ENCODE measurements around the gene NTN1.

DNA sequence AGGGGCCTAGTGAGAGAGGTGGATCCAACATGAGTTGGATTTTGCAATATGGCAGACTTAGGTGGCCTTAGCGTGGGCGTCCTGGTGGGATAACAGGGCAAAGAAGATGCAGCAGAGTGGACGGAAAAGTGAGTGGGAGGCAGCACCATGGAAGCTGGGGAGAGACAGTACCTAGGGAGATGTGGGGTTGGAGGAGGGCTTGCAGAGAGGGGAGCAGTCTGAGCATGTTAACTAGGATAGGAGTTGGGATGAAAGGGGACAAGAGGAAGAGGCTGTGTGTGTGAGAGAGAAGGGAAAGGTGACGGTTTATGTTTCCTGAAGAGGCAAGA lies 120.1 kb downstream of the NTN1 start:
- TF ChIP-seq POLR2A (IDR thresholded peaks at IDR 0.05) (no peak), EP300 (IDR thresholded peaks at IDR 0.05; ENCODE audit: low read depth) (no peak)
- TF ChIP-seq, protein P1, sequence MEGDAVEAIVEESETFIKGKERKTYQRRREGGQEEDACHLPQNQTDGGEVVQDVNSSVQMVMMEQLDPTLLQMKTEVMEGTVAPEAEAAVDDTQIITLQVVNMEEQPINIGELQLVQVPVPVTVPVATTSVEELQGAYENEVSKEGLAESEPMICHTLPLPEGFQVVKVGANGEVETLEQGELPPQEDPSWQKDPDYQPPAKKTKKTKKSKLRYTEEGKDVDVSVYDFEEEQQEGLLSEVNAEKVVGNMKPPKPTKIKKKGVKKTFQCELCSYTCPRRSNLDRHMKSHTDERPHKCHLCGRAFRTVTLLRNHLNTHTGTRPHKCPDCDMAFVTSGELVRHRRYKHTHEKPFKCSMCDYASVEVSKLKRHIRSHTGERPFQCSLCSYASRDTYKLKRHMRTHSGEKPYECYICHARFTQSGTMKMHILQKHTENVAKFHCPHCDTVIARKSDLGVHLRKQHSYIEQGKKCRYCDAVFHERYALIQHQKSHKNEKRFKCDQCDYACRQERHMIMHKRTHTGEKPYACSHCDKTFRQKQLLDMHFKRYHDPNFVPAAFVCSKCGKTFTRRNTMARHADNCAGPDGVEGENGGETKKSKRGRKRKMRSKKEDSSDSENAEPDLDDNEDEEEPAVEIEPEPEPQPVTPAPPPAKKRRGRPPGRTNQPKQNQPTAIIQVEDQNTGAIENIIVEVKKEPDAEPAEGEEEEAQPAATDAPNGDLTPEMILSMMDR (IDR thresholded peaks at IDR 0.05) = no peak
